Measurements from ENCODE around the gene IGSF23. TPM values are rescaled to one million over a fixed set of nuclear protein-coding genes. Genes with fewer than 3 reads are reported as not detected.

The IGSF23 gene
- total and polyA plus RNA-seq, 2 experiments from 2014 or later: not detected

DNA sequence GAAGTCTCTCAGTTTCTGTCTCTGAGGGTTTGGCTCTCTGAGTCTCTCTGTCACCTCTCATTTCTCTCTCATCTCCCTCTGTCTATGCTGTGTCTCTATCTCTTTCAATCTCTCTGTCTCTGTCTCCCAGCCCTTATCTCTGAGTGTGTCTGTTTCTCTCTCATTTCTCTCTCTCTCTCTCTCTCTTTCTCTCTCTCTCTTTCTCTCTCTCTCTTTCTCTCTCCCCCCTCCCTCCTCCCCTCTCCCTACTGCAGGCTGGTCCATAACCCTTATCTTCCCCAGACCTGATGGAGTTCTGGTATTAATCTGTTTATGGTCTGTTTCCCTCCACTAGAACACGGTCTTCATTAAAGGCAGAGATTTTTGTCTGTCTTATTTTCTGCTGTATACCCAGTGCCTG lies 29.0 kb downstream of the IGSF23 start:
- peaks cover 8% of the 10 kb centered on the region; the same call in 1 of the 3 replicates for H3K36me3 Mint-ChIP-seq (ENCODE audit: low read depth)
- H3K27ac Mint-ChIP-seq: no peak overlapping the region
- H3K9me3 Mint-ChIP-seq: no peaks in the 10 kb centered on the region; the same call in 2 of the 3 replicates

DNA sequence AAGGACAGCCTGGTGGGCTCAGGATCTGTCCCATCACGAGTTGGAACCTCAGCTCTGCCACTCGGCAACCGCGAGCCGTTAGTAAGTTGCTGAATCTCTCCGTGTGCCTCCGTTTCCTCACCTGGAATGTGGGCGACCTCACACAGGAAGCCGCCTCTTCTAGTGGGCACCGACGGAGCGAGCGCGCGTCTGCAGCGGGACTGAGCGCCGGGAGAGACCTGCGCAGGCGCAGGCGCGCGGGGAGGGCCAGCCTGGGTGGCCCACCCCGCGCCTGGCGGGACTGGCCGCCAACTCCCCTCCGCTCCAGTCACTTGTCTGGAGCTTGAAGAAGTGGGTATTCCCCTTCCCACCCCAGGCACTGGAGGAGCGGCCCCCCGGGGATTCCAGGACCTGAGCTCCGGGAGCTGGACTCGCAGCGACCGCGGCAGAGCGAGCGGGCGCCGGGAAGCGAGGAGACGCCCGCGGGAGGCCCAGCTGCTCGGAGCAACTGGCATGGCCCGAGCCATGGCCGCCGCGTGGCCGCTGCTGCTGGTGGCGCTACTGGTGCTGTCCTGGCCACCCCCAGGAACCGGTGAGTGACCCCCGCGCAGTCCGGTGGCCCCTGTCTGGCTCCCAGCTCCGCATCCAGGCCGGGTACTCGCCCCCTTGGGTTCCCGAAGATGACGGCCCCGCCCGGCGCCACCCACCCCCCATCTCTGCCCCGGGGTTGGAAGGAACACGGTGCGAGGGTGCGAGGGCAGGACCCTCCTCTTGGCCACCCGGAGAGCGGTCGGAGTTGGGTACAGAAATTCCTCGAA lies 30.4 kb downstream of the IGSF23 start, which contains the start of gene PVR:
PVR (plus strand) TSS at position 306 of the 797 bp plus-strand sequence; CDS start at position 493, 187 bp downstream.
- peak within 1 kb of the TSS; percentile 56; the same call in 1 of the 2 replicates for H3K27ac Mint-ChIP-seq
- peak; percentile 91 for ATAC-seq
- H3K27ac ChIP-seq (ENCODE audit: low read depth): no peak within 1 kb of the TSS

More for the DNA sequence above, 29.0 kb downstream of the IGSF23 start:
- peaks cover 4% of the 10 kb centered on the region; the same call in 2 of the 3 replicates for H3K4me1 Mint-ChIP-seq
- H3K27me3 Mint-ChIP-seq (ENCODE audit: insufficient read depth, low read depth, poor library complexity): peaks cover 11% of the 10 kb centered on the region
- no peak overlapping the region for H3K4me3 Mint-ChIP-seq
- no peak for DNase-seq (ENCODE audit: low spot score)
- Histone ChIP-seq H2AFZ (no peak overlapping the region), H3K4me2 (no peak overlapping the region), H3K4me1 (ENCODE audit: insufficient read depth) (peaks cover 3% of the 10 kb centered on the region; the same call in 1 of the 2 replicates), H3K36me3 (ENCODE audit: insufficient read depth) (no peaks in the 10 kb centered on the region), H3K4me3 (no peak overlapping the region), H3K9me2 (ENCODE audit: insufficient read depth) (no peaks in the 10 kb centered on the region), H3K79me2 (replicated peaks; ENCODE audit: insufficient read depth) (peaks cover 11% of the 10 kb centered on the region), H3K27me3 (ENCODE audit: insufficient read depth) (peaks cover 15% of the 10 kb centered on the region), H4K20me1 (replicated peaks; ENCODE audit: insufficient read depth) (no peaks in the 10 kb centered on the region), H3K27ac (ENCODE audit: low read depth) (no peak overlapping the region), H3F3A (replicated peaks; ENCODE audit: low read depth) (no peaks in the 10 kb centered on the region; the same call in 1 of the 2 replicates)
- ATAC-seq: no peak
- TF ChIP-seq CTCF (conservative IDR thresholded peaks at IDR 0.05; ENCODE audit: low read depth in 2 of 2): no peak
- TF ChIP-seq NANOG (IDR thresholded peaks at IDR 0.05; ENCODE audit: borderline replicate concordance): no peak
- no peak for TF ChIP-seq ZNF331 (CRISPR knock-in tag; IDR thresholded peaks at IDR 0.05; ENCODE audit: low read depth)
- no peak for TF ChIP-seq ZNF114 (CRISPR knock-in tag; IDR thresholded peaks at IDR 0.05)

More for the DNA sequence above, 30.4 kb downstream of the IGSF23 start, which contains the start of gene PVR:
- Histone ChIP-seq H3K79me2 (replicated peaks; ENCODE audit: insufficient read depth) (peaks cover 11% of the 10 kb centered on the region), H3K9me2 (ENCODE audit: insufficient read depth) (no peaks in the 10 kb centered on the region), H2AFZ (peak within 1 kb of the TSS; percentile 96), H3K4me3 (peak within 1 kb of the TSS; percentile 93), H3K27me3 (ENCODE audit: insufficient read depth) (peaks cover 15% of the 10 kb centered on the region), H3K4me2 (peak within 1 kb of the TSS; percentile 88), H4K20me1 (replicated peaks; ENCODE audit: insufficient read depth) (no peaks in the 10 kb centered on the region), H3K36me3 (ENCODE audit: insufficient read depth) (peaks cover 7% of the 10 kb centered on the region; the same call in 1 of the 2 replicates), H3K4me1 (ENCODE audit: insufficient read depth) (peaks cover 3% of the 10 kb centered on the region; the same call in 1 of the 2 replicates), H3F3A (replicated peaks; ENCODE audit: low read depth) (no peaks in the 10 kb centered on the region; the same call in 1 of the 2 replicates)
- H3K4me1 Mint-ChIP-seq: peaks cover 4% of the 10 kb centered on the region; the same call in 2 of the 3 replicates
- peaks cover 8% of the 10 kb centered on the region; the same call in 1 of the 3 replicates for H3K36me3 Mint-ChIP-seq (ENCODE audit: low read depth)
- H3K4me3 Mint-ChIP-seq: peak within 1 kb of the TSS; percentile 91
- DNase-seq (ENCODE audit: low spot score): peak; percentile 75
- peaks cover 9% of the 10 kb centered on the region for H3K27me3 Mint-ChIP-seq (ENCODE audit: insufficient read depth, low read depth, poor library complexity)
- TF ChIP-seq STAT1 (IDR thresholded peaks at IDR 0.05; ENCODE audit: unreplicated experiment) (no peak), POLR2AphosphoS5 (IDR thresholded peaks at IDR 0.05; ENCODE audit: low read depth) (peak; percentile 65)
- H3K9me3 Mint-ChIP-seq: no peaks in the 10 kb centered on the region; the same call in 2 of the 3 replicates

Data from GM23338 (cell line).